ENCODE measurements around the gene PRCC.
"Not testable (repeated sequence)": the region's sequence is repeated elsewhere in the genome, so short reads cannot be mapped to it uniquely, and the experiment has no call there.

PRCC gene

DNA sequence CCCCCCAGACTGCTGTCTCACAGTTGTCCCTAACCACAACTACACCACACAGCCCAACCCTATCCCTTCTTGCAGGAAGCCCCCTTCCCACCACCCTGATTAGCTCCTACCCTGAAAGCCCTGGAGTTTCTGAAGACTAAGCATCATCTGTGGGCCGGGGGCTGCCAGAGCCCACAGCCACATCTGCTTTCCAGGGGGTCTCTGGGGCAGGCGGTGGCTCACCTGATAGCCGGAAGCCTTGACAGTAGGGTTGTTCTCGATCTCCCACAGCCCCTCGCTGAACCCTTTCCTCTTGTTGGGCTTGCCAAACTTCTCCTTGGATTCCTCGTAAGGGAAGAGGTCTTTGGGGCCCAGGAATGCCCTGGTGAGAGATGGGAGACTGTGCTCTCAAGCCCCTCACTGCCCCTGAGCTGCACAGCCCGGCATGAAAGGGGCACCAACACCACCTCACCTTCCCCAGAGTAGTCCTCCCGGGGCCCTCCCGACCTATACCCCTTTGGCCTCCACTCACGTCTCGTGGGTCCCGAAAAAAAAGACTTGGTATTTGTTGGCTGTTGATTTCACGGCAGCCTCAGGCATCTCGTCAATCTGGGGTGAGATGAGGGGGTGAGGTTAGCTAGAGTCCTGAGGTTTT is 22.4 kb upstream of the PRCC start:
- no peak for DNase-seq

- no peak for DNase-seq
These were observed 21.5 kb upstream of the PRCC start for GRCh38 chr1:156745881-156746280.

DNA sequence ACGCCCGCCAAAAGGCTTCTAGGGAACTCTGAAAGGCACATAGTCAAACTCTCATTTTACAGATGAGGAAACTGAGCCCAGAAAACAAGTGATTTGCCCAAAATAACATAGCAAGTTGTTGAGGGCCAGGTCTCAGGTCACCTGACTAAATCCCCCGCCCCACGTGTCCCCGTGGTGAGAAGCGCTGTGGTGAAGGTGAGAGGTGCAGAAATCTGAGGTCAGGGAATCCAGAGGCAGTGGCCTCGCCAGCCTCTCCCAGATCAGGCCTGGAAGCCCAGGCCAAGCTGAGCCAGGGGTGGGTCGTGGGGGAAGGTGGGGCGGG is 21.0 kb upstream of the PRCC start:
- no peak for DNase-seq

DNA sequence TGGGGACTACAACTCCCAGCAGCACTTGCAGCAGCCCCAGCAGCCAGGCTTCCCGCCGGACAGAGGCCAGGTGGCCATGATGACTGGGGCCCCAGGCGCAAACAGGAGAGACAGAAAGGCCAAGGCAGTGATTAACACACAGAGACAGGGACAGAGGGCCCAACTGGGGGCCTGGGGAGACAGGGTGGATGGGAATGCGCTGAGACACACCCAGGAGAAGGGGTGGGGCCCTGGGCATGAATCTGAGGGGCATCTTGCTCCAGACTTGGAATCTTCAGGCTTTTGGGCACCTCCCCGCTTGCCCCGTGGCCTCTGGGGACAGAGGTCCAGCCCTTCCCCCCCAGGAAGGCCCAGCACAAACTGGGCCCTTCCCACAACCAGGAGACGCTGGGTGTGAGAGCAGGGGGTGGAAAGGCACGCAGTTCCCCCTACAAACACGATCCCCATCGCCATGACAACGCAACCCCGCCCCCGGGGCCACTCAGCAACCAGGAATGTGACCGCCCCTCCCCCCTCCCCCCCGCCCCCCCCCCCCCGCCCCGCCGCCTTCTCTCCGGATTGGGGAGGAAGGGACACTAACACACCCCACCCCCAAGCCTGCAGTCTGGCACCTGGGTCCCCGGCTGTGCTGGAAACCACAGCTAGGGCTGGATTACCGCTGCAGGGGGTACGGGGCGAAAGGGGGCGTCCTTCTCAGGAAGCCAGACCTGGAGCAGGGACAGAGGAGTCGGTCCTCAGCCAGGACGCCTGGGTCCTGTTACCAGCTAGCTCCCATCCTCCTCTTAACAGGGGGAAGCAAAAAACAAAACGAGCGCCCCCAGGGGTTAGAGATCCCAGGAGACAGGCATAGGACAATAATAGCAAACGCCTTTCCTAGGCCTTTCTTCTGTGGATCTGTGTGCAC is 20.4 kb upstream of the PRCC start:
- DNase-seq, result peak in 1 of 4 experiments; percentile 22

DNA sequence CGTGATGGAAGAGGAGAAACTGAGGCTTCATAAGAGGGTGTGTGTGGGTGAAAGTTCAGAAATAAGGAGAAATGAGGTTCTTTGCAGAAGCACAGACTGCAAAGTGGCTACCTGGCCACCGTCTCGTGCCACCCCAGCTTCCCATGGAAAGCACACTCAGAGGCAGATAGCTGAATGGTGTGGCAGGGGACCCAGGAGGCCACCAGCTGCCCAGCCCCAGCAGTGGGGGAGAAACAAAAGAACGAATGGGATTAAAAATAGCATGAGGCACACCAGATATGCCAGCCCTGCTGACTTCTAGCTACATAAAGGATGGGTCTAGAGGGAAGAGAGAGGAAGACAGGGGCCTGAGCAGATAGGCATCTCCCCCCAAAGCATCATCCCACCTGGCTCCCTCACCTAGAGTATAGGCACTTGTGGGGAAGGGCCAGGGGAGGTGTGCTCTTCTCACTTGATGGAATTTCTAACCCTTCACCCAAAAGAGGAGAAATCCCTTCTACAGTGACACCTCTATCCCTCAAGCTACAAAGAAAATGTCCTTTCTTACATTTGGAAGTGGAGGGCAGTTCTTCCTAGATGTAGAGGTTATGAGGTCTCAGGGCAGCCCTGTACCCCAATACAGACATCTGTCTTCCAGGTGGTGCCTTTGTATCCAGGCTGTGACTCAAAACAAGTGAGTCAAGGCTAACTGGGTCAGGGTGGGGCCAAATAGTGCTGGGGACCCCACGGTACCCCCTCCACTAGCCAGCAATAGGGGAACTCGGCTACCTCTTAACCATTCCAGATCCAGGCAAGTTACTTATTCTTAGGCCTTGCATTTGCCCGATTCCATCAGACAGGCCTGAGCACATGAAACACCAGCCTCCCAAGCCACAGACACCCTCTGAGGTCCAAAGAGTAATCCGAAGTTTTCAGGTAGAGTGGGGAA is 19.3 kb upstream of the PRCC start:
- DNase-seq, result no peak

- no peak for DNase-seq
These were observed 18.5 kb upstream of the PRCC start for GRCh38 chr1:156748670-156749418.

DNA sequence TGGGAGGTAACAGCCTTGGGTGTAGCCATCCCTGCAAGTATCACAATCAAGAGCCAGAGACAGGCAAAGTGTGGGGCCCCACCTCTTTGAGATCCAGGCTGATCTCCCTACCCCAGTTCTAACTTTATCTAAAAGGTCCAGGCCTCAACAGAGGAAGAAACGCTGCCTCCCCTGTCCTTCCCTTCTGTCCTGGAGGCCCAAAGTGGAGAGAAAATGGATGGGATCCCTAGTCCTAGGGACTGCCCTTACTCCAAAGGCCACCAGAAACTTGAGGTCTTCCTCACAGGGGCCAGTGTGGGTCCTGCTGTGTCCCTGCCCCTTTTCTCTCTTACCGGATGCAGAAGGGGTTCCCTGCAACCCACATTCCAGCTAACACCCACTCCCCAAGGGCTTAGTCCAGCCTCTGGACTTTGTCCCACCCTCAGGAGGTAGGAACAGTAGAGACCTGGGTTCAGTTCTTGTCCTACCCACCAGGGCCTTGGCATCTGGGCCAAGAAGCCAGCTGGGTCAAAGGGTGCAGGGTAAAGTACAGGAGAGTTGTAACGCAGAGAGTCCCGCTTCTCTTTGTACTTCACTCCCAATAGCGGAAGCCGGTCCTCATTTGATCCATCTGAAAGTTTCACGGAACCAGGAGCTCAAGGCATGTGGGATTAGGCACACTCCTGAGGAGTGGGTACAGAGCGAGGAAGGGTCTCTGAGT is 17.8 kb upstream of the PRCC start:
- DNase-seq, result no peak

- DNase-seq, result no peak
These were observed 17.1 kb upstream of the PRCC start for GRCh38 chr1:156750191-156750672.

- no peak for DNase-seq
These were observed 16.5 kb upstream of the PRCC start for GRCh38 chr1:156750711-156751450.

GRCh38 chr1:156751451-156751756 is 15.9 kb upstream of the PRCC start, which contains the start of gene HDGF:
Gene HDGF (minus strand): TSS chr1:156751675. CDS start chr1:156751429, 246 bp downstream.
- DNase-seq, result no peak

- peak; percentile 94 to 96 (median 95) for DNase-seq
These were observed 15.4 kb upstream of the PRCC start for GRCh38 chr1:156751757-156752481.

DNA sequence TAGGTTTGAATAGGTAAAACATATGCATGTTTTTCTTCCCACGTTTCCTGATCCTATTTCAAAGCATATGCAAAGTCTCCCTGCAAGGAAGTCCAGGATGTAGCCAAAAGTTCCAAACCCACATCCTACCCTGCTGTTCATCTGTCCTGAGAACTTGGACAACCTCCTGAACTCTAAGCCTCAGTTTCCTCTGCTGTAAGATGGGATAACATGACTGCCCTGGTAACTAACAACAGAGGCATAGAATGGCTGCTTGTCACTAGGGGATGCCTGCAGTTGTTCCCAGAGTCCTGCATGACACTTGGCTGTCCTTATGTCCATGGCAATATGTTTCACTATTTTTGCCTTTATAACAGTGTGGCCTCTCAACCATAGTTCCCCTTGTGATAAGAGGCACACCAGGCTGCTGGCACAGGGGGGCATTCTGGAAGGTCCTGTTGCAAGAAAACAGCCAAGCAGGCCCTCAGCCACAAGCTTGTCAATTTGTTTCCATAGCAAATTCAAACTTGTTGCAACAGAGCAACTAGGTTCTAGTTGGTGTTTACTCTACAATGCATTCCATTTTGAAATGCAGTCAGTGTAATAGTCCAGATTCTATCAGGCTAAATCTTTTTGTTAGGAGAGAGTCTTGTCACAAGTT is 14.4 kb upstream of the PRCC start:
- DNase-seq, result no peak

DNA sequence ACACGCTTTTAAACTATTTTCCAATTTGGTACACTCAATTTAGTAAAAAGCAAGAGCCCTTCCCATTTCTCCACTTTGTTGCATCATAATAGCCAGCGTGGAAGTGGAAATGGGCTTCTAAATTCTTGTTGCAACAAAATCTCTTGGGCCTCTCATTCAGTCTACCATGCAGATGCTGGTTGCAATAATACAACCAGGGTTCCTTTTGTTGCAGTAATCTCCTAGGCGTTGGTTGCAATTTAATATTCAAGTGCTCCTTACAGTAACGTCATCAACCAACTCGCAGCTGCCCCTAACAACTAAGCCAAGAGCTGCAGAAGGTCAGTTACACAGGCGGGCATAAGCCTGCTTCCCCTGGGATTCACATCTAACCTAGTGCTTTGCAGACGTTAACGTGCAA is 13.1 kb upstream of the PRCC start:
- no peak for DNase-seq

- no peak for DNase-seq
These were observed 11.8 kb upstream of the PRCC start for GRCh38 chr1:156755527-156755950.

- no peak for DNase-seq
These were observed 11.0 kb upstream of the PRCC start for GRCh38 chr1:156756355-156756754.

- not testable (repeated sequence) for DNase-seq
These were observed 9.6 kb upstream of the PRCC start for GRCh38 chr1:156757572-156758253.

- no peak for DNase-seq
These were observed 7.1 kb upstream of the PRCC start for GRCh38 chr1:156760092-156760795.

- no peak for DNase-seq
These were observed 6.6 kb upstream of the PRCC start for GRCh38 chr1:156760796-156761104.

- not testable (repeated sequence) for DNase-seq
These were observed 2.2 kb upstream of the PRCC start for GRCh38 chr1:156765136-156765535.

All from activated CD4-positive, CD25-positive, alpha-beta regulatory T cell (primary cell).